HTERT RPE-1 (cell line): ENCODE measurements around the gene SGPL1.

Experiments used
- in situ Hi-C: fragments of 300-500 bp; cut with MboI; formaldehyde crosslinking; loops from 4 replicates; pipeline ENCODE4 v1.14.3; 2020; ENCODE audit warnings: low sequenced_read_pairs

Gene SGPL1

GRCh38 chr10:70903262-70903921 lies 87.6 kb downstream of the SGPL1 start:
- in situ Hi-C loops = no loop called here

- in situ Hi-C loops = no loop called here
These were observed 89.6 kb downstream of the SGPL1 start for GRCh38 chr10:70905071-70906021.

- in situ Hi-C loops = no loop called here
These were observed 90.5 kb downstream of the SGPL1 start for GRCh38 chr10:70906031-70906783.

GRCh38 chr10:70906953-70907636 lies 91.3 kb downstream of the SGPL1 start:
- in situ Hi-C loops = no loop called here

GRCh38 chr10:70907637-70908405 lies 92.1 kb downstream of the SGPL1 start:
- in situ Hi-C loops = no loop called here

GRCh38 chr10:70908406-70909296 lies 92.9 kb downstream of the SGPL1 start:
- in situ Hi-C loops = no loop called here

GRCh38 chr10:70909326-70909935 lies 93.7 kb downstream of the SGPL1 start:
- in situ Hi-C loops = no loop called here

GRCh38 chr10:70910486-70911341 lies 95.0 kb downstream of the SGPL1 start:
- in situ Hi-C loops = no loop called here

GRCh38 chr10:70911386-70911785 lies 95.6 kb downstream of the SGPL1 start:
- in situ Hi-C loops = no loop called here

GRCh38 chr10:70912556-70912955 lies 96.8 kb downstream of the SGPL1 start:
- in situ Hi-C loops = no loop called here

- in situ Hi-C loops = no loop called here
These were observed 97.6 kb downstream of the SGPL1 start for GRCh38 chr10:70913191-70913892.

- in situ Hi-C loops = no loop called here
These were observed 98.1 kb downstream of the SGPL1 start for GRCh38 chr10:70913893-70914240.

- in situ Hi-C loops = no loop called here
These were observed 98.6 kb downstream of the SGPL1 start for GRCh38 chr10:70914316-70914864.

GRCh38 chr10:70915206-70915605 lies 99.5 kb downstream of the SGPL1 start:
- in situ Hi-C loops = no loop called here

GRCh38 chr10:70915806-70916205 lies 100.1 kb downstream of the SGPL1 start:
- in situ Hi-C loops = no loop called here

GRCh38 chr10:70916241-70916640 lies 100.5 kb downstream of the SGPL1 start:
- in situ Hi-C loops = no loop called here

GRCh38 chr10:70917226-70917625 lies 101.5 kb downstream of the SGPL1 start:
- in situ Hi-C loops = no loop called here
